Keratinocyte (primary cell): ENCODE measurements around the gene KCNQ4. TPM values are rescaled to one million over a fixed set of nuclear protein-coding genes. Genes with fewer than 3 reads are reported as not detected.

Experiments
- DNase-seq: peaks from one replicate; pipeline ENCODE4 v3.0.0-alpha.2; 2011; ENCODE audit warnings: low read depth, missing footprints, low spot score
- FAIRE-seq: peaks from 2 replicates; lab custom pipeline; 2011; peaks lifted over from hg19 to GRCh38; lab: Jason Lieb, UNC
- H2AFZ ChIP-seq: 2 replicates; pipeline ENCODE4 v1.6.0; 2012; ENCODE audit warnings: low read length, control low read depth, inconsistent platforms; ENCODE audit not compliant: control insufficient read depth
- H3K27ac ChIP-seq: 2 replicates; pipeline ENCODE4 v1.5.1; 2011; ENCODE audit warnings: low read length; ENCODE audit not compliant: control insufficient read depth, insufficient read depth
- H3K27me3 ChIP-seq: 3 replicates; pipeline ENCODE4 v1.6.0; 2011; ENCODE audit warnings: low read length; ENCODE audit not compliant: control insufficient read depth, insufficient read depth; ENCODE audit errors: extremely low read depth
- H3K36me3 ChIP-seq, 2 experiments: 2 replicates in 1 of 2; 3 replicates in 1 of 2; pipeline ENCODE4 v1.5.1; 2011; ENCODE audit warnings: low read length in 2 of 2, mild to moderate bottlenecking in 1 of 2; ENCODE audit not compliant: control insufficient read depth in 2 of 2, insufficient read depth in 2 of 2; ENCODE audit errors: extremely low read depth in 1 of 2
- H3K4me1 ChIP-seq: 3 replicates; pipeline ENCODE4 v1.5.1; 2011; ENCODE audit warnings: low read length; ENCODE audit not compliant: control insufficient read depth, insufficient read depth; ENCODE audit errors: extremely low read depth
- H3K4me2 ChIP-seq: 3 replicates; pipeline ENCODE4 v1.6.0; 2011; ENCODE audit warnings: low read depth, low read length; ENCODE audit not compliant: control insufficient read depth, insufficient read depth; ENCODE audit errors: extremely low read depth
- H3K4me3 ChIP-seq, 3 experiments: fragments of 200-600 bp in 1 of 3; sonication (generic) in 1 of 3; 2 replicates in 2 of 3; 3 replicates in 1 of 3; pipeline ENCODE4 v1.5.1; 2011 to 2016; ENCODE audit warnings: low read length in 3 of 3, mild to moderate bottlenecking in 3 of 3, control low read depth in 2 of 3, inconsistent platforms in 1 of 3, low read depth in 1 of 3, mixed read lengths in 1 of 3, mixed run types in 1 of 3, moderate library complexity in 1 of 3; ENCODE audit not compliant: control insufficient read depth in 2 of 3, insufficient read depth in 2 of 3; ENCODE audit errors: extremely low read depth in 1 of 3
- H3K79me2 ChIP-seq: 2 replicates; pipeline ENCODE4 v1.6.0; 2012; ENCODE audit warnings: low read length; ENCODE audit not compliant: control insufficient read depth, insufficient read depth
- H3K9ac ChIP-seq: 3 replicates; pipeline ENCODE4 v1.6.0; 2011; ENCODE audit warnings: low read length; ENCODE audit not compliant: control insufficient read depth, insufficient read depth; ENCODE audit errors: extremely low read depth
- H3K9me1 ChIP-seq: 3 replicates; pipeline ENCODE4 v1.6.0; 2011; ENCODE audit warnings: low read length; ENCODE audit not compliant: control insufficient read depth, insufficient read depth; ENCODE audit errors: extremely low read depth
- H3K9me3 ChIP-seq: 2 replicates; pipeline ENCODE4 v1.5.1; 2012; ENCODE audit warnings: low read depth, low read length; ENCODE audit not compliant: control insufficient read depth
- H4K20me1 ChIP-seq: 3 replicates; pipeline ENCODE4 v1.6.0; 2011; ENCODE audit warnings: low read length; ENCODE audit not compliant: control insufficient read depth, insufficient read depth; ENCODE audit errors: extremely low read depth
- CTCF ChIP-seq, 3 experiments: IDR thresholded peaks in 1 of 3; conservative IDR thresholded peaks in 1 of 3; optimal IDR thresholded peaks in 1 of 3; 2 replicates in 2 of 3; 3 replicates in 1 of 3; pipeline versions ENCODE3 to v1.5.1; 2011; ENCODE audit warnings: low read length in 3 of 3, mild to moderate bottlenecking in 3 of 3, moderate library complexity in 2 of 3, control low read depth in 1 of 3, inconsistent platforms in 1 of 3; ENCODE audit not compliant: insufficient read depth in 2 of 3; ENCODE audit errors: extremely low read depth in 1 of 3
- EZH2 ChIP-seq: IDR thresholded peaks from one replicate; pipeline ENCODE4 v1.6.1; 2012; ENCODE audit warnings: inconsistent platforms, mild to moderate bottlenecking, low read length, moderate library complexity
- dilution Hi-C: fragments of 300-500 bp; cut with MboI; formaldehyde crosslinking; loops from one replicate; pipeline ENCODE4 v1.7.0; 2020; ENCODE audit warnings: low sequenced_read_pairs; ENCODE audit not compliant: extremely low pct_ligation_motif_present
- polyA plus RNA-seq, 5 experiments: library from polyadenylated mRNA; depleted of rRNA in 3 of 5; stranded (reverse) in 3 of 5; stranded (forward) in 1 of 5; unstranded in 1 of 5; fragments of >200 nt; gene quantifications; 1 replicate in 1 of 5; 2 replicates in 3 of 5; 3 replicates in 1 of 5; pipeline versions ENCODE4 v1.2.1 to v1.2.3, GENCODE V29; 2011 to 2012; ENCODE audit warnings: missing spikeins in 2 of 5, low read depth in 1 of 5, low replicate concordance in 1 of 5

Gene KCNQ4
- polyA plus RNA-seq, 1 donor (not counting 4 experiments of a cell fraction or from before 2014, with no cell fraction given) = not detected

GRCh38 chr1:40784141-40784770, 669 bp downstream of the KCNQ4 start:
- Histone ChIP-seq H3K4me3 (no peak overlapping the region), H3K4me2 (peak overlapping the region; percentile 50), H4K20me1 (no peaks in the 10 kb centered on the region), H3K79me2 (no peaks in the 10 kb centered on the region), H3K9ac (no peak overlapping the region), H2AFZ (no peak overlapping the region), H3K36me3 (no peaks in the 10 kb centered on the region), H3K9me3 (no peaks in the 10 kb centered on the region), H3K9me1 (no peaks in the 10 kb centered on the region), H3K27me3 (peaks cover 46% of the 10 kb centered on the region), H3K27ac (no peak overlapping the region), H3K4me1 (peaks cover 3% of the 10 kb centered on the region)
- TF ChIP-seq EZH2 (peak; percentile 97), CTCF (optimal IDR thresholded peaks at IDR 0.05 in 1 of 3, IDR thresholded peaks at IDR 0.05 in 1 of 3, conservative IDR thresholded peaks at IDR 0.05 in 1 of 3; ENCODE audit: extremely low read depth in 1 of 3, insufficient read depth in 2 of 3, low read length in 3 of 3) (no peak)
- FAIRE-seq = no peak
- dilution Hi-C loops = no loop called here
- no peak for DNase-seq

GRCh38 chr1:40784771-40785151, 1.2 kb downstream of the KCNQ4 start:
- Histone ChIP-seq H3K4me1 (peaks cover 3% of the 10 kb centered on the region), H3K36me3 (no peaks in the 10 kb centered on the region), H3K79me2 (no peaks in the 10 kb centered on the region), H3K9me3 (no peaks in the 10 kb centered on the region), H3K9ac (no peak overlapping the region), H3K4me3 (no peak overlapping the region), H3K4me2 (no peak overlapping the region), H4K20me1 (no peaks in the 10 kb centered on the region), H2AFZ (no peak overlapping the region), H3K27me3 (peaks cover 50% of the 10 kb centered on the region), H3K27ac (no peak overlapping the region), H3K9me1 (no peaks in the 10 kb centered on the region)
- FAIRE-seq = no peak
- TF ChIP-seq EZH2 (peak; percentile 69), CTCF (optimal IDR thresholded peaks at IDR 0.05 in 1 of 3, IDR thresholded peaks at IDR 0.05 in 1 of 3, conservative IDR thresholded peaks at IDR 0.05 in 1 of 3; ENCODE audit: extremely low read depth in 1 of 3, insufficient read depth in 2 of 3, low read length in 3 of 3) (no peak)
- DNase-seq = no peak
- dilution Hi-C loops = no loop called here
